SU-DHL-6 (cell line): ENCODE data around the gene ELMO3.

Experiments used
- H2AFZ ChIP-seq: fragments of 200-600 bp; sonication (generic); 2 replicates; pipeline ENCODE4 v1.6.1; 2014; ENCODE audit warnings: low read depth, mild to moderate bottlenecking, moderate library complexity, mixed read lengths, antibody characterized with exemption, low read length; ENCODE audit not compliant: severe bottlenecking
- H3F3A ChIP-seq: fragments of 200-600 bp; shearing (Covaris generic); 2 replicates; pipeline ENCODE4 v1.6.0; 2016; ENCODE audit warnings: antibody characterized with exemption, mild to moderate bottlenecking; ENCODE audit not compliant: insufficient read depth
- H3K27ac ChIP-seq: fragments of 200-600 bp; sonication (generic); 2 replicates; pipeline ENCODE4 v1.5.1; 2016; ENCODE audit warnings: low read depth, mild to moderate bottlenecking, low read length, moderate library complexity, mixed read lengths
- H3K27me3 ChIP-seq: fragments of 200-600 bp; sonication (generic), shearing (Covaris generic); 2 replicates; pipeline ENCODE4 v1.6.0; 2014; ENCODE audit warnings: mild to moderate bottlenecking, low read length
- H3K36me3 ChIP-seq: fragments of 200-600 bp; sonication (generic); 2 replicates; pipeline ENCODE4 v1.6.1; 2014; ENCODE audit warnings: mild to moderate bottlenecking, low read length, mixed read lengths
- H3K4me2 ChIP-seq: fragments of 300-600, 200-600 bp; shearing (Covaris generic), sonication (generic); 2 replicates; pipeline ENCODE4 v1.6.0; 2014; ENCODE audit warnings: low read length, low read depth, mild to moderate bottlenecking; ENCODE audit not compliant: poor library complexity, severe bottlenecking
- H3K4me3 ChIP-seq: fragments of 200-600 bp; sonication (generic); 2 replicates; pipeline ENCODE4 v1.5.1; 2014; ENCODE audit warnings: antibody characterized with exemption, low read length, mild to moderate bottlenecking, mixed read lengths; ENCODE audit not compliant: insufficient read depth, poor library complexity, severe bottlenecking
- H3K79me2 ChIP-seq: fragments of 200-600 bp; sonication (generic); 2 replicates; pipeline ENCODE4 v1.6.1; 2014; ENCODE audit warnings: mild to moderate bottlenecking, low read length, moderate library complexity; ENCODE audit not compliant: insufficient read depth
- H3K9ac ChIP-seq: fragments of 200-600 bp; sonication (generic); 2 replicates; pipeline ENCODE4 v1.7.0; 2014; ENCODE audit warnings: mild to moderate bottlenecking, low read length
- H3K9me2 ChIP-seq: fragments of 200-600 bp; sonication (generic); replicated peaks from 2 replicates; pipeline ENCODE4 v1.6.1; 2014; ENCODE audit warnings: low read length; ENCODE audit not compliant: insufficient read depth
- H3K9me3 ChIP-seq: fragments of 200-600 bp; sonication (generic); 2 replicates; pipeline ENCODE4 v1.6.1; 2014; ENCODE audit warnings: low read length, mixed read lengths; ENCODE audit not compliant: insufficient read depth
- H4K20me1 ChIP-seq: fragments of 200-600 bp; sonication (generic); 2 replicates; pipeline ENCODE4 v1.6.1; 2014; ENCODE audit warnings: low read depth, mild to moderate bottlenecking, antibody characterized with exemption, low read length, moderate library complexity, mixed read lengths
- CTCF ChIP-seq: fragments of 200-600 bp; sonication (generic); IDR thresholded peaks from one replicate; pipeline ENCODE4 v1.5.1; 2017; ENCODE audit warnings: antibody characterized with exemption, mild to moderate bottlenecking, low read length, moderate library complexity; ENCODE audit not compliant: insufficient read depth, poor library complexity, severe bottlenecking
- EZH2phosphoT487 ChIP-seq: fragments of 200-600 bp; sonication (generic), shearing (Covaris generic); conservative IDR thresholded peaks from 2 replicates; pipeline ENCODE4 v1.6.1; 2018; ENCODE audit warnings: mild to moderate bottlenecking, antibody characterized with exemption, low read length, moderate library complexity, mixed read lengths

The ELMO3 gene

DNA sequence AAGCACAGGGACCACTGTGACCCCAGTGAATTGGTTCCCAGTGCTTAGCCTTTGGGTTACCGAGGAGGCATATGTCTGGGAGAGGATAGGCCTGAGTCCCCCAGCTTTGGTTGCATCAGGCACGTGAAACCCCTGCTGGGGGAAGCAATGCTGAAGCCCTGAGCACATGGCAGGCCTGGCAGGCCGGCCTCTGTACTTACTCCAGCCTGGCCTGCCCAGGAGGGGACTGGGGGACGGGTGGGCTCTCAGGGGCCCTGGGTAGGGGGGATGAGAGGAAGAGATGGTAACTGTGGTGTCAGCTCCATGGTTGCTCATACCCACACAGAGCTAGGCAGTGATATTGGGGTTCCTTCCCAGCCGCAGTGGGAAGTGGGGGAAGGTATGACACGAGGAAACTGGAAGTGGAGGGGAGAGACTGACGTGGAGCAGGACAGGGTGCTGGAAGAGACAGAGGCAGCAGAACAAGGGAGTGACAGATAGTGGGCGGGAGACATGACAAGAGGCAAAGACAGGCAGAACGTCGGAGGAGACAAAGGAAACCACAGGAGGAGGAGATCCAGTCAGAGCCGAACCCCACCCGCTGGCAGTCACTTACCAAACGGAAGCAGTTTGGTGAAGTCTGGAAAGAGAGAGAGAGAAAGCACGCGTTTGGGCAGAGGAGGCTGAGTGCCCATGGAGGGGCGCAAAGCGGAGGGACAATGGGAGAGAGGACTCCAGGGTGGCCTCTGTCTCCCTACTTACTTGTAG lies 37.1 kb downstream of the ELMO3 start:
- H3K4me3 ChIP-seq: no peak overlapping the region
- no peaks in the 10 kb centered on the region for H3K27me3 ChIP-seq
- H3K9me2 ChIP-seq: no peaks in the 10 kb centered on the region
- no peaks in the 10 kb centered on the region for H3F3A ChIP-seq
- H4K20me1 ChIP-seq: no peaks in the 10 kb centered on the region
- no peak overlapping the region for H2AFZ ChIP-seq
- no peak overlapping the region for H3K9ac ChIP-seq
- no peaks in the 10 kb centered on the region for H3K79me2 ChIP-seq
- no peaks in the 10 kb centered on the region for H3K36me3 ChIP-seq
- H3K9me3 ChIP-seq: no peaks in the 10 kb centered on the region
- no peak overlapping the region for H3K4me2 ChIP-seq
- no peak overlapping the region for H3K27ac ChIP-seq
- TF ChIP-seq CTCF (no peak), EZH2phosphoT487 (no peak)

DNA sequence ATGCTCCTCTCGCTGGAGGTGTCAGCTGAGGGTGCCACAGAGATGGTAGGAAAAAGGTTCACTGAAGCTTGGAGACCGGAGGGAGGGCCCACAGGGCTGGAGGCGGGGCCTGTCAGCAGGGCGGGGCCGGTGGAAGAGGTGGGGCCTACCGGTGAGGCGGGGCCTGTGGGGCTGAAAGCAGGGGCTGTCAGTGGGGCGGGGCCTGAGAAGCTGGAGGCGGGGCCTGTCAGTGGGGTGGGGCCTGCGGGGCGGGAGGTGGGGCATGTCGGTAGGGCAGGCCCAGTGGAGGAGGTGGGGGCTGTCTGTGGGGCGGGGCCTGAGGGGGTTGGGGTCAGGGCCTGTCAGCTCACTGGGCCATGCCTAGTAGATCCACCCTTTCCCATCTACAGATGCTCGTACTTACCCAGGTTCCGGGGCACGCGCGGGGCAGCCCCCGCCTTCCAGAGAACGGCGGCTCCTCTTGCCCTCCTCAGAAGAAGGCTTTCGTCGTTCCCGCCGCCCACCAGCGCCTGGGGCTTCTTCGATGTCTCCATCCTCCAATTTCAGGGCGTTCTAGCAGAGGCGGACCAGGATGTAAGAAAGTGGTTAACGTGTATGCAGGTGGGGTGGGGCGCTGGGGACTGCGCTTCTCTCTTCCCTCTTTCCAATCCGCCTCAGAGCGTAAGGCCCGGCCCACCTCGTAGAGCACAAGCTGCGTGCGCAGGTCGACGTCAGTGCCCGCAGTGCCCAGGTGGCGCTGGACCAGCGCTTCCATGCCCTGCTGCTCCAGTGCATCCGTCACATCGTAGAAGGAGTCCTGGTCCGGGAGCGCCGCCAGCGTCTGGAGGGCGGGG lies 37.8 kb downstream of the ELMO3 start:
- H3F3A ChIP-seq: no peaks in the 10 kb centered on the region
- no peaks in the 10 kb centered on the region for H3K36me3 ChIP-seq
- TF ChIP-seq CTCF: no peak
- no peak for TF ChIP-seq EZH2phosphoT487
- no peak overlapping the region for H2AFZ ChIP-seq
- no peak overlapping the region for H3K4me2 ChIP-seq
- H3K9me2 ChIP-seq: no peaks in the 10 kb centered on the region
- H3K79me2 ChIP-seq: no peaks in the 10 kb centered on the region
- H3K4me3 ChIP-seq: no peak overlapping the region
- no peak overlapping the region for H3K27ac ChIP-seq
- no peaks in the 10 kb centered on the region for H3K27me3 ChIP-seq
- no peaks in the 10 kb centered on the region; the same call in 1 of the 2 replicates for H4K20me1 ChIP-seq
- H3K9ac ChIP-seq: no peak overlapping the region
- H3K9me3 ChIP-seq: no peaks in the 10 kb centered on the region

GRCh38 chr16:67237396-67238277 lies 38.7 kb downstream of the ELMO3 start:
- H3K27ac ChIP-seq: no peak overlapping the region
- no peaks in the 10 kb centered on the region for H3K36me3 ChIP-seq
- no peaks in the 10 kb centered on the region for H3F3A ChIP-seq
- no peak overlapping the region for H2AFZ ChIP-seq
- no peaks in the 10 kb centered on the region for H3K79me2 ChIP-seq
- no peak overlapping the region for H3K4me3 ChIP-seq
- H3K27me3 ChIP-seq: no peaks in the 10 kb centered on the region
- H4K20me1 ChIP-seq: no peaks in the 10 kb centered on the region; the same call in 1 of the 2 replicates
- no peak overlapping the region for H3K9ac ChIP-seq
- no peaks in the 10 kb centered on the region for H3K9me2 ChIP-seq
- no peak overlapping the region for H3K4me2 ChIP-seq
- no peaks in the 10 kb centered on the region for H3K9me3 ChIP-seq
- no peak for TF ChIP-seq CTCF
- TF ChIP-seq EZH2phosphoT487: no peak
